K562 (cell line): ENCODE results near the gene ZNF140. TPM values are rescaled to one million over a fixed set of nuclear protein-coding genes. Genes with fewer than 3 reads are reported as not detected.

ENCODE experiments used
- ARID4B ChIP-seq: sonication (generic); formaldehyde crosslinking; IDR thresholded peaks from 2 replicates; pipeline ENCODE4 v1.8.0; 2022; ENCODE audit warnings: mild to moderate bottlenecking, missing genetic modification reagents
- BRCA1 ChIP-seq, 2 experiments: fragments of 450-650 bp in 1 of 2; sonication (generic) in 1 of 2; formaldehyde crosslinking in 1 of 2; IDR thresholded peaks; 2 replicates each; pipeline versions ENCODE4 v1.5.0 to v1.6.1; 2017 to 2020; ENCODE audit warnings: mild to moderate bottlenecking in 1 of 2, missing genetic modification reagents in 1 of 2
- BRD9 ChIP-seq: fragments of 450-650 bp; IDR thresholded peaks from 2 replicates; pipeline ENCODE4 v1.6.1; 2018; ENCODE audit warnings: low read depth; ENCODE audit not compliant: partially characterized antibody
- CSDE1 ChIP-seq, 2 experiments: fragments of 450-650 bp; IDR thresholded peaks; 2 replicates each; pipeline ENCODE4 v1.6.1; 2016; ENCODE audit warnings: mild to moderate bottlenecking in 1 of 2
- DMBX1 ChIP-seq: fragments of 250-450 bp; sonication (Bioruptor Pico); IDR thresholded peaks from 2 replicates; pipeline ENCODE4 v1.8.0; 2022; ENCODE audit warnings: inconsistent platforms, mild to moderate bottlenecking, moderate library complexity, borderline replicate concordance
- MEIS2 ChIP-seq: fragments of 450-650 bp; IDR thresholded peaks from 2 replicates; pipeline ENCODE4 v1.6.1; 2014; ENCODE audit warnings: mild to moderate bottlenecking; ENCODE audit not compliant: partially characterized antibody
- NFIX ChIP-seq: fragments of 250-450 bp; sonication (Bioruptor Pico); IDR thresholded peaks from 2 replicates; pipeline ENCODE4 v1.4.0; 2020; ENCODE audit warnings: low read depth, mild to moderate bottlenecking, moderate library complexity
- NFYB ChIP-seq: IDR thresholded peaks from 2 replicates; pipeline ENCODE4 v1.6.1; 2011; ENCODE audit warnings: mild to moderate bottlenecking, moderate library complexity; ENCODE audit not compliant: insufficient read length; ENCODE audit errors: extremely low read depth
- PHB2 ChIP-seq: fragments of 450-650 bp; IDR thresholded peaks from 2 replicates; pipeline ENCODE4 v1.6.1; 2017; ENCODE audit warnings: low read depth
- RBFOX2 ChIP-seq: fragments of 200-400 bp; formaldehyde crosslinking; IDR thresholded peaks from 2 replicates; pipeline ENCODE4 v1.6.1; 2017; ENCODE audit warnings: low read depth, mild to moderate bottlenecking, low read length, moderate library complexity
- RHOXF2B ChIP-seq: fragments of 250-450 bp; sonication (Bioruptor Pico); conservative IDR thresholded peaks from 2 replicates; pipeline ENCODE4 v1.5.1; 2021
- SUPT5H ChIP-seq: fragments of 450-650 bp; IDR thresholded peaks from 2 replicates; pipeline ENCODE4 v1.6.1; 2016
- ZBED1 ChIP-seq: IDR thresholded peaks from 2 replicates; pipeline ENCODE4 v1.6.1; 2014
- ZFPM2 ChIP-seq: fragments of 250-450 bp; sonication (Bioruptor Pico); IDR thresholded peaks from 2 replicates; pipeline ENCODE4 v1.5.1; 2022; ENCODE audit warnings: mild to moderate bottlenecking
- ZNF253 ChIP-seq: fragments of 250-450 bp; sonication (Bioruptor Pico); conservative IDR thresholded peaks from 2 replicates; pipeline ENCODE4 v1.6.1; 2021; ENCODE audit warnings: mild to moderate bottlenecking
- ZNF639 ChIP-seq, 2 experiments: fragments of 200-800 bp in 1 of 2; sonication (Bioruptor generic) in 1 of 2; sonication (generic) in 1 of 2; formaldehyde crosslinking in 1 of 2; IDR thresholded peaks in 1 of 2; conservative IDR thresholded peaks in 1 of 2; 2 replicates each; pipeline versions ENCODE4 v1.5.0 to v1.6.1; 2016 to 2020; ENCODE audit warnings: missing compliant biosample characterization in 1 of 2, missing genetic modification characterization in 1 of 2, missing genetic modification reagents in 1 of 2
- ZNF79 ChIP-seq: fragments of 250-450 bp; sonication (Bioruptor Pico); IDR thresholded peaks from 2 replicates; pipeline ENCODE4 v1.4.0; 2020; ENCODE audit warnings: low read depth, mild to moderate bottlenecking, moderate library complexity
- polyA plus RNA-seq, 8 experiments: library from polyadenylated mRNA; depleted of rRNA in 4 of 8; stranded (reverse) in 5 of 8; unstranded in 3 of 8; fragments of >200 nt; fragmentation: Nextera tagmentation in 2 of 8; fragmentation: Illumina TruSeq in 1 of 8; extraction: Ambion mirVana in 2 of 8; extraction: Trizol in 1 of 8; gene quantifications; 2 replicates each; pipeline versions ENCODE4 v1.2.1 to v1.2.3, GENCODE V29; 2011 to 2014; ENCODE audit warnings: inconsistent platforms in 1 of 8, missing spikeins in 1 of 8
- total RNA-seq, 7 experiments: library from RNA; depleted of rRNA in 6 of 7; stranded (reverse); fragments of >200 nt in 6 of 7; fragmentation: Illumina TruSeq in 2 of 7; extraction: Trizol in 2 of 7; gene quantifications; 2 replicates each; pipeline versions ENCODE4 v1.2.1 to v1.2.3, GENCODE V29; 2011 to 2021; ENCODE audit warnings: low replicate concordance in 1 of 7
- TF ChIP-seq, protein P1 (sequence below), 3 experiments: fragments of 200-800 bp in 1 of 3; sonication (Bioruptor generic) in 1 of 3; sonication (generic) in 1 of 3; formaldehyde crosslinking in 1 of 3; IDR thresholded peaks; 2 replicates each; pipeline versions ENCODE4 v1.6.1 to v1.8.0; 2016 to 2022; ENCODE audit warnings: mild to moderate bottlenecking in 2 of 3, missing compliant biosample characterization in 2 of 3, missing genetic modification characterization in 2 of 3, missing genetic modification reagents in 1 of 3
- TF ChIP-seq, protein P2 (sequence below): fragments of 250-450 bp; sonication (Bioruptor Pico); IDR thresholded peaks from 2 replicates; pipeline ENCODE4 v1.9.0; 2021; ENCODE audit warnings: mild to moderate bottlenecking
- TF ChIP-seq, protein P3 (sequence below): sonication (generic); formaldehyde crosslinking; IDR thresholded peaks from 2 replicates; pipeline ENCODE4 v1.8.1; 2023; ENCODE audit warnings: mild to moderate bottlenecking, missing genetic modification reagents

The ZNF140 gene
- total and polyA plus RNA-seq, 9 of the 15 experiments (the other 6 are each of a cell fraction or from before 2014, with no cell fraction given): 1.6 to 10.9 (median 5.3) TPM

DNA sequence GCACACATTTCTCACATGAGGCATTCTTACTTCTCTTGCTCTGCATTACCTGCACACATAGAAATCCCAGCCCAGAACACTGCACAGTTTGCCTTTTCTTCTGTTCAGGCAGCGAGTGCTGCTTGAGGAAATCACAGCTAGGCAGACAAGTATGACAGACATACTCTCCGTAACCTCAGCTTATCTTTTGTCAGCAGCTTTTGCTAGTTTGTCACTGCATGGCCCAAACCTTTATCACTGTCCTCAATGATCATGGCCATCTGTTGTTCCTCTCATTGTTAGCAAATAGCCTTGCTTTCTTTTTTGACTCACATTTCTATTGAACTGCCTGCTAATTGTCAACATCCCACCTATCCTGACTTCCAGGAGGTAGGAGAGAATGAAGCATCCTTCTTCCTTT, 55.0 kb downstream of the ZNF140 start (continued):
- TF ChIP-seq NFIX (no peak), RHOXF2B (CRISPR knock-in tag) (no peak), ZNF253 (CRISPR knock-in tag) (no peak), SUPT5H (no peak), ZFPM2 (CRISPR knock-in tag) (no peak), NFYB (no peak), ZBED1 (no peak), ARID4B (no peak), BRCA1 (IDR thresholded peaks at IDR 0.05) (no peak), BRCA1 (CRISPR knock-in tag; IDR thresholded peaks at IDR 0.05) (no peak), CSDE1 (IDR thresholded peaks at IDR 0.05) (no peak), PHB2 (0 out of 2 replicates have a peak, but pooled peaks have one; percentile 44), DMBX1 (CRISPR knock-in tag) (0 out of 2 replicates have a peak, but pooled peaks have one; percentile 39), MEIS2 (peak; percentile 69), ZNF79 (CRISPR knock-in tag) (no peak), BRD9 (no peak), ZNF639 (CRISPR knock-in tag; conservative IDR thresholded peaks at IDR 0.05 in 1 of 2, IDR thresholded peaks at IDR 0.05 in 1 of 2) (no peak), RBFOX2 (no peak)
- TF ChIP-seq, protein P1, sequence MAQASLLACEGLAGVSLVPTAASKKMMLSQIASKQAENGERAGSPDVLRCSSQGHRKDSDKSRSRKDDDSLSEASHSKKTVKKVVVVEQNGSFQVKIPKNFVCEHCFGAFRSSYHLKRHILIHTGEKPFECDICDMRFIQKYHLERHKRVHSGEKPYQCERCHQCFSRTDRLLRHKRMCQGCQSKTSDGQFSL (CRISPR knock-in tag; IDR thresholded peaks at IDR 0.05): no peak
- TF ChIP-seq, protein P1 (tag; IDR thresholded peaks at IDR 0.05): no peak
- TF ChIP-seq, protein P2, sequence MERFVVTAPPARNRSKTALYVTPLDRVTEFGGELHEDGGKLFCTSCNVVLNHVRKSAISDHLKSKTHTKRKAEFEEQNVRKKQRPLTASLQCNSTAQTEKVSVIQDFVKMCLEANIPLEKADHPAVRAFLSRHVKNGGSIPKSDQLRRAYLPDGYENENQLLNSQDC: no peak
- TF ChIP-seq, protein P3, sequence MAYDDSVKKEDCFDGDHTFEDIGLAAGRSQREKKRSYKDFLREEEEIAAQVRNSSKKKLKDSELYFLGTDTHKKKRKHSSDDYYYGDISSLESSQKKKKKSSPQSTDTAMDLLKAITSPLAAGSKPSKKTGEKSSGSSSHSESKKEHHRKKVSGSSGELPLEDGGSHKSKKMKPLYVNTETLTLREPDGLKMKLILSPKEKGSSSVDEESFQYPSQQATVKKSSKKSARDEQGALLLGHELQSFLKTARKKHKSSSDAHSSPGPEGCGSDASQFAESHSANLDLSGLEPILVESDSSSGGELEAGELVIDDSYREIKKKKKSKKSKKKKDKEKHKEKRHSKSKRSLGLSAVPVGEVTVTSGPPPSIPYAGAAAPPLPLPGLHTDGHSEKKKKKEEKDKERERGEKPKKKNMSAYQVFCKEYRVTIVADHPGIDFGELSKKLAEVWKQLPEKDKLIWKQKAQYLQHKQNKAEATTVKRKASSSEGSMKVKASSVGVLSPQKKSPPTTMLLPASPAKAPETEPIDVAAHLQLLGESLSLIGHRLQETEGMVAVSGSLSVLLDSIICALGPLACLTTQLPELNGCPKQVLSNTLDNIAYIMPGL (CRISPR knock-in tag): no peak
